ENCODE measurements around the gene ERBB4. TPM values are rescaled to one million over a fixed set of nuclear protein-coding genes. Genes with fewer than 3 reads are reported as not detected.

ERBB4 gene
- total RNA-seq, 1 experiment from 2014 or later: 0.04 TPM

- H3K36me3 Mint-ChIP-seq (ENCODE audit: insufficient read depth in 1 of 3, low read depth in 3 of 3): no peaks in the 10 kb centered on the region; a peak in 1 of 7 replicates
- no peak for TF ChIP-seq CTCF (conservative IDR thresholded peaks at IDR 0.05)
- H3K4me1 Mint-ChIP-seq: peaks cover 13% of the 10 kb centered on the region in 2 experiments
- H3K27ac Mint-ChIP-seq: no peak overlapping the region
- Histone ChIP-seq H3K18ac (ENCODE audit: insufficient read length, low read depth, low read length) (no peak overlapping the region), H2BK20ac (ENCODE audit: low read depth, low read length, poor library complexity, severe bottlenecking) (no peak overlapping the region), H3K9me3 (ENCODE audit: control insufficient read depth, low read depth, low read length) (no peaks in the 10 kb centered on the region), H3K23me2 (ENCODE audit: insufficient read length, low read depth, low read length, poor library complexity, severe bottlenecking) (no peaks in the 10 kb centered on the region), H3K56ac (ENCODE audit: insufficient read length, low read depth, low read length) (no peak overlapping the region), H3K4ac (ENCODE audit: low read depth, low read length) (no peak overlapping the region), H2BK5ac (ENCODE audit: insufficient read length, low read length) (no peak overlapping the region), H2BK15ac (ENCODE audit: low read depth, low read length) (no peak overlapping the region), H3K23ac (ENCODE audit: insufficient read length, low read depth, low read length) (no peak overlapping the region), H3K14ac (ENCODE audit: insufficient read depth, low read length) (no peak overlapping the region), H4K91ac (ENCODE audit: insufficient read length, low read depth, low read length) (no peak overlapping the region), H2BK12ac (ENCODE audit: insufficient read length, low read depth, low read length) (no peak overlapping the region), H3K4me2 (ENCODE audit: insufficient read depth, insufficient read length, low read length) (no peak overlapping the region), H3K27ac (ENCODE audit: insufficient read length, low read depth, low read length) (no peak overlapping the region), H3K79me2 (ENCODE audit: insufficient read depth, low read length) (no peaks in the 10 kb centered on the region), H3K27me3 (ENCODE audit: insufficient read depth, low read length) (no peaks in the 10 kb centered on the region), H4K5ac (ENCODE audit: insufficient read length, low read depth, low read length) (no peak overlapping the region), H2BK120ac (ENCODE audit: low read depth, low read length, poor library complexity, severe bottlenecking) (no peak overlapping the region), H4K8ac (replicated peaks; ENCODE audit: insufficient read length, low read depth, low read length) (no peak overlapping the region), H2AK5ac (ENCODE audit: insufficient read length, low read length) (no peak overlapping the region), H3K4me1 (ENCODE audit: insufficient read depth, low read length) (no peaks in the 10 kb centered on the region), H4K20me1 (ENCODE audit: control insufficient read depth, insufficient read depth, insufficient read length) (no peaks in the 10 kb centered on the region), H3T11ph (ENCODE audit: low read length) (no peak overlapping the region), H2AFZ (ENCODE audit: low read length) (no peak overlapping the region), H3K9ac (ENCODE audit: extremely low read depth, insufficient read length, low read length) (no peak overlapping the region), H3K79me1 (ENCODE audit: insufficient read depth, low read depth, low read length, poor library complexity, severe bottlenecking) (no peaks in the 10 kb centered on the region)
- no peaks in the 10 kb centered on the region for H3K27me3 Mint-ChIP-seq (ENCODE audit: low read depth)
- no peak overlapping the region for H3K4me3 Mint-ChIP-seq
- no peaks in the 10 kb centered on the region for H3K9me3 Mint-ChIP-seq
- DNase-seq: no peak
Observed at GRCh38 chr2:212098966-212099365, 439.6 kb downstream of the ERBB4 start.

Measured in H9 (cell line).